HL-60 (cell line): ENCODE data around the gene ADAMTS17.

Experiments
- DNase-seq, 2 experiments: peaks; one replicate each; pipeline ENCODE4 v3.0.0-alpha.2; 2010 to 2020; ENCODE audit warnings: low read depth in 1 of 2, low spot score in 1 of 2
- H3K27ac ChIP-seq: fragments of 250-450 bp; sonication (Bioruptor Pico); replicated peaks from 2 replicates; pipeline ENCODE4 v1.5.1; 2020; ENCODE audit warnings: mild to moderate bottlenecking, moderate library complexity
- H3K27me3 ChIP-seq: fragments of 250-450 bp; sonication (Bioruptor Pico); 2 replicates; pipeline ENCODE4 v1.5.1; 2021; ENCODE audit warnings: mild to moderate bottlenecking, moderate library complexity; ENCODE audit not compliant: insufficient read depth, poor library complexity, severe bottlenecking
- H3K4me3 ChIP-seq: replicated peaks from 2 replicates; pipeline ENCODE4 v1.5.1; 2011; ENCODE audit warnings: mild to moderate bottlenecking, control low read depth, low read length; ENCODE audit not compliant: insufficient read depth
- GABPA ChIP-seq: IDR thresholded peaks from 2 replicates; pipeline ENCODE4 v1.6.1; 2012; ENCODE audit warnings: low read depth
- POLR2AphosphoS5 ChIP-seq: IDR thresholded peaks from 2 replicates; pipeline ENCODE4 v1.6.1; 2012; ENCODE audit warnings: low read depth
- SPI1 ChIP-seq: IDR thresholded peaks from 2 replicates; pipeline ENCODE4 v1.6.1; 2012; ENCODE audit warnings: low read depth, mild to moderate bottlenecking, borderline replicate concordance
- TF ChIP-seq, protein P1 (sequence below): IDR thresholded peaks from one replicate; pipeline ENCODE4 v1.5.1; 2011; ENCODE audit warnings: low read length, control low read depth, inconsistent platforms; ENCODE audit not compliant: insufficient read depth
- TF ChIP-seq, protein P2 (sequence below): IDR thresholded peaks from 2 replicates; pipeline ENCODE4 v1.6.1; 2012; ENCODE audit warnings: low read depth; ENCODE audit not compliant: insufficient replicate concordance

ADAMTS17 gene

DNA sequence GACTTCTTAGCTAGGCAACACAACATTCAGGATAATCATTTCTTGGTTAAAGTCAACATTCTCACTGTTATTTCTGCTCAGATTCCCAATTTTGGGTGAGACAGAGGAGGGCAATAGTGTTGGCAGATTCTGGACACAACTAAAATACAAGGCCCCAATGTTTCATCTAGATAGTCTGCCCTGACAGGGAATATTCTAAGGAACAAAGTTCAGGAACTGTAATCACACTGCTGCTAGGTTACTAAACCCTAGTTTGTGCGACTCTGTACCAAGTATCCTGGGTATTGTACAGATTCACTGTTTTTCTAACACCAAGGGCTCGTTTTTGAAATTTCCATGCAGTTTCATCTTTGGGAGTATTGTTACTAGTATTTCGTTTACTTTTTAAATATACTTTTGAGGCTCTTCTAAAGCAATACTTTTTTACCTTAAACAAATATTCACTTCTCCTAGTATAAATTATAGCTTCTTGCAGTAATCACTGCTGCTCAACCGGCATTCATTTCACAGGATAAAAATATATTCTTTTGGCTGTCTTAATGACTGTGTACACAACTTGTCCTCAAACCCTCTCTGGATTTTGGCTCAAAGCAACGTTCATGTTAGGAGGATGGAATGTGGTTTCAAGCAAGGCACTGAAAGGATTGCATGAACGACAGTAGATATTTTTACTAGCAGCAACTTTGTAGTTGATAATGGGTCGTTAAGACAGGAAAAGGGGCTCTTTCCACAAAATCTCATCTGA lies 167.4 kb downstream of the ADAMTS17 start:
- DNase-seq = no peak
- H3K4me3 ChIP-seq = no peak overlapping the region
- no peaks in the 10 kb centered on the region for H3K27me3 ChIP-seq
- H3K27ac ChIP-seq = no peak overlapping the region
- TF ChIP-seq, protein P1, sequence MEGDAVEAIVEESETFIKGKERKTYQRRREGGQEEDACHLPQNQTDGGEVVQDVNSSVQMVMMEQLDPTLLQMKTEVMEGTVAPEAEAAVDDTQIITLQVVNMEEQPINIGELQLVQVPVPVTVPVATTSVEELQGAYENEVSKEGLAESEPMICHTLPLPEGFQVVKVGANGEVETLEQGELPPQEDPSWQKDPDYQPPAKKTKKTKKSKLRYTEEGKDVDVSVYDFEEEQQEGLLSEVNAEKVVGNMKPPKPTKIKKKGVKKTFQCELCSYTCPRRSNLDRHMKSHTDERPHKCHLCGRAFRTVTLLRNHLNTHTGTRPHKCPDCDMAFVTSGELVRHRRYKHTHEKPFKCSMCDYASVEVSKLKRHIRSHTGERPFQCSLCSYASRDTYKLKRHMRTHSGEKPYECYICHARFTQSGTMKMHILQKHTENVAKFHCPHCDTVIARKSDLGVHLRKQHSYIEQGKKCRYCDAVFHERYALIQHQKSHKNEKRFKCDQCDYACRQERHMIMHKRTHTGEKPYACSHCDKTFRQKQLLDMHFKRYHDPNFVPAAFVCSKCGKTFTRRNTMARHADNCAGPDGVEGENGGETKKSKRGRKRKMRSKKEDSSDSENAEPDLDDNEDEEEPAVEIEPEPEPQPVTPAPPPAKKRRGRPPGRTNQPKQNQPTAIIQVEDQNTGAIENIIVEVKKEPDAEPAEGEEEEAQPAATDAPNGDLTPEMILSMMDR = no peak
- no peak for TF ChIP-seq SPI1
- TF ChIP-seq, protein P2, sequence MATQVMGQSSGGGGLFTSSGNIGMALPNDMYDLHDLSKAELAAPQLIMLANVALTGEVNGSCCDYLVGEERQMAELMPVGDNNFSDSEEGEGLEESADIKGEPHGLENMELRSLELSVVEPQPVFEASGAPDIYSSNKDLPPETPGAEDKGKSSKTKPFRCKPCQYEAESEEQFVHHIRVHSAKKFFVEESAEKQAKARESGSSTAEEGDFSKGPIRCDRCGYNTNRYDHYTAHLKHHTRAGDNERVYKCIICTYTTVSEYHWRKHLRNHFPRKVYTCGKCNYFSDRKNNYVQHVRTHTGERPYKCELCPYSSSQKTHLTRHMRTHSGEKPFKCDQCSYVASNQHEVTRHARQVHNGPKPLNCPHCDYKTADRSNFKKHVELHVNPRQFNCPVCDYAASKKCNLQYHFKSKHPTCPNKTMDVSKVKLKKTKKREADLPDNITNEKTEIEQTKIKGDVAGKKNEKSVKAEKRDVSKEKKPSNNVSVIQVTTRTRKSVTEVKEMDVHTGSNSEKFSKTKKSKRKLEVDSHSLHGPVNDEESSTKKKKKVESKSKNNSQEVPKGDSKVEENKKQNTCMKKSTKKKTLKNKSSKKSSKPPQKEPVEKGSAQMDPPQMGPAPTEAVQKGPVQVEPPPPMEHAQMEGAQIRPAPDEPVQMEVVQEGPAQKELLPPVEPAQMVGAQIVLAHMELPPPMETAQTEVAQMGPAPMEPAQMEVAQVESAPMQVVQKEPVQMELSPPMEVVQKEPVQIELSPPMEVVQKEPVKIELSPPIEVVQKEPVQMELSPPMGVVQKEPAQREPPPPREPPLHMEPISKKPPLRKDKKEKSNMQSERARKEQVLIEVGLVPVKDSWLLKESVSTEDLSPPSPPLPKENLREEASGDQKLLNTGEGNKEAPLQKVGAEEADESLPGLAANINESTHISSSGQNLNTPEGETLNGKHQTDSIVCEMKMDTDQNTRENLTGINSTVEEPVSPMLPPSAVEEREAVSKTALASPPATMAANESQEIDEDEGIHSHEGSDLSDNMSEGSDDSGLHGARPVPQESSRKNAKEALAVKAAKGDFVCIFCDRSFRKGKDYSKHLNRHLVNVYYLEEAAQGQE = no peak
- no peak for TF ChIP-seq GABPA
- no peak for TF ChIP-seq POLR2AphosphoS5

DNA sequence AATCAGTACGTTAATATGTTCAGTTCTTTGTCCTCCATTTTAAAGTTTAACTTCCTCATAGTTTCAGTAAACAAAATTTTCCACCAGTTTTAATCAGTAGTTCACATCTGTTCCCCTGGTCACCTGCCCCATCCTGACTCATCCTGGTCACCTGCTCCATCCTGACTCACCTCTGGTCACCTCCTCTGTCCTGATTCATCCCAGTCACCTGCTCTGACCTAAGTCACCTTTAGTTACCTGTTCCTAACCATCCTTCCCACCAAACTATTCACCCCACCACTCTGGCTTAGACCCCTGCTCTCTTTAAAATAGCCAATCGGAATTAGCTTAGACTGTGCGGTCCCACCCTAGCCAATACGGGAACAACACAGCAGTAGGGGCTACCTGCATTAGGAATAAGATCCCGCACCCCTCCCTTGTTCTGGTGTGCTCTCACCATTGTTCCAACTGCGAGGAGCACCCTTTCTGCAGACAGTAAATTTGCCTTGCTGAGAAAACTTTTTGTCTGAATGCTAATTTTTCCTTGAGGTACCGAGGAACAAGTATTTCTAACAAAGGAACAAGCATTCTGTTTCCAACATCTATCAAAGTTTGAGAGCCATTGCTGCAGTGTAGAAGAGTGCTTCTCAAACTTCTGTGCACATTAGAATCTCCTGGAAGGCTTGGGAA lies 169.3 kb downstream of the ADAMTS17 start:
- H3K4me3 ChIP-seq = no peak overlapping the region
- no peak for DNase-seq
- no peak for TF ChIP-seq POLR2AphosphoS5
- TF ChIP-seq, protein P2 = no peak
- TF ChIP-seq GABPA = no peak

DNA sequence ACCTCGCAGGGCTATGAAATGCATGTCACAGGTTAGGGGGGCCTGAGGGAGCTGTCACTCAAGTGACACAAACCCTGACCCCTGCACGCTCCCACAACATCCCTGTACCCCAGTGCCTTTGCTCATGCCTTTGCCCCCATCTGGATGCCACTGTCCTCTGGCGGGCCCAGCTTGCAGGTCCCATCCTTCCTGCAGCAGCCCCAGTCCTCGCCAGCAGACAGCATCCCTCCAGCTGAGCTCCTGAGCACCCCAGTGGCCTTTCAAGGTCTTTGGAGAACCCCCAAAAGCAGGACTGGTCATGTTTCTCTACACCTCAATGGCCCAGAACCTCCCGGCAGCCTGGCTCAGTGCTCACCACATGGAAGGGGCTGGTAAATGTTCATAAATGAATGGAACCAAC lies 170.4 kb downstream of the ADAMTS17 start:
- TF ChIP-seq SPI1 (no peak), GABPA (no peak), POLR2AphosphoS5 (no peak)
- TF ChIP-seq, protein P1 = no peak
- TF ChIP-seq, protein P2 = no peak

More for the DNA sequence above, 169.3 kb downstream of the ADAMTS17 start:
- Histone ChIP-seq H3K27ac (no peak overlapping the region), H3K27me3 (no peaks in the 10 kb centered on the region)

More for the DNA sequence above, 170.4 kb downstream of the ADAMTS17 start:
- no peaks in the 10 kb centered on the region for H3K27me3 ChIP-seq
- no peak overlapping the region for H3K27ac ChIP-seq
- H3K4me3 ChIP-seq = no peak overlapping the region
- DNase-seq = no peak
